Measurements from ENCODE around the gene CFAP73. TPM values are rescaled to one million over a fixed set of nuclear protein-coding genes. Genes with fewer than 3 reads are reported as not detected.

The CFAP73 gene
- total and polyA plus RNA-seq, 8 donors, result 0.44 to 5.7 (median 1.6) TPM; not detected in 4

GRCh38 chr12:113200021-113200797 lies 50.7 kb downstream of the CFAP73 start:
- intact Hi-C loops (cut with DNase I; ENCODE audit: low total_unique reads), result no loop called here
- H3K9me3 ChIP-seq, result no peaks in the 10 kb centered on the region
- WGBS, 5 donors, result 82 to 90% (median 86%) methylated on average over 12 of the region's 12 CpGs

GRCh38 chr12:113201187-113202177 lies 52.0 kb downstream of the CFAP73 start:
- TF ChIP-seq, protein P1, sequence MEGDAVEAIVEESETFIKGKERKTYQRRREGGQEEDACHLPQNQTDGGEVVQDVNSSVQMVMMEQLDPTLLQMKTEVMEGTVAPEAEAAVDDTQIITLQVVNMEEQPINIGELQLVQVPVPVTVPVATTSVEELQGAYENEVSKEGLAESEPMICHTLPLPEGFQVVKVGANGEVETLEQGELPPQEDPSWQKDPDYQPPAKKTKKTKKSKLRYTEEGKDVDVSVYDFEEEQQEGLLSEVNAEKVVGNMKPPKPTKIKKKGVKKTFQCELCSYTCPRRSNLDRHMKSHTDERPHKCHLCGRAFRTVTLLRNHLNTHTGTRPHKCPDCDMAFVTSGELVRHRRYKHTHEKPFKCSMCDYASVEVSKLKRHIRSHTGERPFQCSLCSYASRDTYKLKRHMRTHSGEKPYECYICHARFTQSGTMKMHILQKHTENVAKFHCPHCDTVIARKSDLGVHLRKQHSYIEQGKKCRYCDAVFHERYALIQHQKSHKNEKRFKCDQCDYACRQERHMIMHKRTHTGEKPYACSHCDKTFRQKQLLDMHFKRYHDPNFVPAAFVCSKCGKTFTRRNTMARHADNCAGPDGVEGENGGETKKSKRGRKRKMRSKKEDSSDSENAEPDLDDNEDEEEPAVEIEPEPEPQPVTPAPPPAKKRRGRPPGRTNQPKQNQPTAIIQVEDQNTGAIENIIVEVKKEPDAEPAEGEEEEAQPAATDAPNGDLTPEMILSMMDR (IDR thresholded peaks at IDR 0.05), result no peak
- TF ChIP-seq POLR2A (IDR thresholded peaks at IDR 0.05) (no peak), EP300 (IDR thresholded peaks at IDR 0.05) (no peak), POLR2AphosphoS5 (IDR thresholded peaks at IDR 0.05) (no peak)
- Histone ChIP-seq H3K9me3 (no peaks in the 10 kb centered on the region), H3K4me3 (no peak overlapping the region), H3K36me3 (no peaks in the 10 kb centered on the region), H3K4me1 (peaks cover 0 to 10% (median 0%) of the 10 kb centered on the region in 4 donors), H3K27ac (no peak overlapping the region), H3K27me3 (no peaks in the 10 kb centered on the region)
- intact Hi-C loops (cut with DNase I; ENCODE audit: low total_unique reads), result no loop called here
- 85 to 90% (median 86%) methylated on average over 7 to 14 of the region's 14 CpGs for WGBS, 5 donors
- DNase-seq, result no peak

More at GRCh38 chr12:113200021-113200797, 50.7 kb downstream of the CFAP73 start:
- H3K27ac ChIP-seq, result no peak overlapping the region
- H3K27me3 ChIP-seq, result no peaks in the 10 kb centered on the region
- H3K4me3 ChIP-seq, result no peak overlapping the region
- no peaks in the 10 kb centered on the region for H3K36me3 ChIP-seq
- TF ChIP-seq, protein P1 (IDR thresholded peaks at IDR 0.05), result no peak
- no peak for TF ChIP-seq POLR2A (IDR thresholded peaks at IDR 0.05)
- no peak for DNase-seq
- H3K4me1 ChIP-seq, result peaks cover 0 to 10% (median 0%) of the 10 kb centered on the region in 4 donors

- Histone ChIP-seq H3K36me3 (no peaks in the 10 kb centered on the region), H3K9me3 (no peaks in the 10 kb centered on the region), H3K27me3 (no peaks in the 10 kb centered on the region), H3K4me1 (peaks cover 0 to 14% (median 0%) of the 10 kb centered on the region in 4 donors), H3K27ac (no peak overlapping the region), H3K4me3 (no peak overlapping the region)
- no peak for TF ChIP-seq EP300 (IDR thresholded peaks at IDR 0.05)
- TF ChIP-seq POLR2A (IDR thresholded peaks at IDR 0.05), result no peak
- TF ChIP-seq POLR2AphosphoS5 (IDR thresholded peaks at IDR 0.05), result no peak
- TF ChIP-seq, protein P1 (IDR thresholded peaks at IDR 0.05), result no peak
- 76 to 86% (median 81%) methylated on average over 4 of the region's 4 CpGs for WGBS, 5 donors
- intact Hi-C loops (cut with DNase I; ENCODE audit: low total_unique reads), result no loop called here
- DNase-seq, result no peak
These were observed 53.0 kb downstream of the CFAP73 start for GRCh38 chr12:113202300-113203075.
